RPMI8226 (cell line): ENCODE measurements around the gene KCP.
"Not testable (repeated sequence)": the region's sequence is repeated elsewhere in the genome, so short reads cannot be mapped to it uniquely, and the experiment has no call there.

Experiments
- DNase-seq: peaks from one replicate; pipeline ENCODE4 v3.0.0-alpha.2; 2015

The KCP gene

GRCh38 chr7:128920913-128921582, 10.5 kb upstream of the KCP start:
- DNase-seq = no peak

- no peak for DNase-seq
Measured at GRCh38 chr7:128919881-128920799, 9.6 kb upstream of the KCP start.

DNA sequence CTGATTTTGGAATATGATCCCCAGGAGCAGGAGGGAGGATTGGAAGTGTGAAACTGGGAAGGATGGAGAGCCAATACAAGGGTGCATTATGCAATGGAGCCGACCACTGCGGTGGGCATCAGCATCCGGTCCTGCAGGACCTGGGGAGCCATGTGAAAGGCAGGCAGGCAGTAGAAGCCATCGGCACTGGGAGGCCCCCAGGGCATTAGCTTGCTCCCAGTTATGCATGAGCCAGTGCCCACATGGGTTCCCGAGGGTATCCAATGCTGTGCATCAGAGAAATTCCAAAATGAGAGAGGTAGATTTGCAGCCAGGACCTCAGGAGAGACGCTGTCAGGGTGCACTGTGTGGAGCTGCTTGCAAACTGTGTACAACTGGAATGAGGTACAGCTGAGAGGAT, 8.7 kb upstream of the KCP start:
- DNase-seq = no peak

DNA sequence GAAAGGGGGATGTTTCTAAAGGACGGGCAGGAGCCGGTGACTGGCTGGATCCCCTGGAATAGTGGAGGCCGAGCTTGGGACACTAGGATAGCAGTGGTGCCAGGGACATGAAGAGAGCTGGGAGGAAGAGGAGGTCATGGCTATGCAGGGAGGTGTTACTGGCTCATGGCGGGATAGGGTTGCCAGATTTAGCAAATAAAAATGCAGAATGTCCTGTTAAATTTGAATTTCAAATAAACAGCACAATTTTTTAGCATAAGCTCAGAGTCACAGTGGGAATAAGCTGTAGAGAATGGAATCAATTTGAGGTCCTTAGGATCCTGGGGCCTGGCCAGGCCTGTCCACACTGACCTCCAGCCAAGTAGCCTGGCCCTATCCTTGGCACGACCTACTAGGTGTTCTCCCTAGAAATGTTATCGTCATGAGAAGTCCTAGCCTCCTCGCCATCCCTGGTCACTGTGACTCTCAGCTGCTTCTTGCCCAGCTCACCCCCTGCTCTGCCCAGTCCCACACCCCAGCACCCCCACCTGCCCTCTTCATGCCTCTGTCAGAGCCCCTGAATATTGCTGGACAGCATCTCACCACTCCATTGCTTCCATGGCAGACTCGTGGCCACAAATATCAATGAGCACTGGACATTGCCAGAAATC, 7.6 kb upstream of the KCP start:
- no peak for DNase-seq

GRCh38 chr7:128917122-128917521, 6.6 kb upstream of the KCP start:
- no peak for DNase-seq

GRCh38 chr7:128916643-128916915, 6.1 kb upstream of the KCP start:
- DNase-seq = no peak

- no peak for DNase-seq
Measured at GRCh38 chr7:128915841-128916642, 5.5 kb upstream of the KCP start.

GRCh38 chr7:128915271-128915819, 4.8 kb upstream of the KCP start:
- no peak for DNase-seq

- DNase-seq = no peak
Measured at GRCh38 chr7:128914566-128915151, 4.2 kb upstream of the KCP start.

DNA sequence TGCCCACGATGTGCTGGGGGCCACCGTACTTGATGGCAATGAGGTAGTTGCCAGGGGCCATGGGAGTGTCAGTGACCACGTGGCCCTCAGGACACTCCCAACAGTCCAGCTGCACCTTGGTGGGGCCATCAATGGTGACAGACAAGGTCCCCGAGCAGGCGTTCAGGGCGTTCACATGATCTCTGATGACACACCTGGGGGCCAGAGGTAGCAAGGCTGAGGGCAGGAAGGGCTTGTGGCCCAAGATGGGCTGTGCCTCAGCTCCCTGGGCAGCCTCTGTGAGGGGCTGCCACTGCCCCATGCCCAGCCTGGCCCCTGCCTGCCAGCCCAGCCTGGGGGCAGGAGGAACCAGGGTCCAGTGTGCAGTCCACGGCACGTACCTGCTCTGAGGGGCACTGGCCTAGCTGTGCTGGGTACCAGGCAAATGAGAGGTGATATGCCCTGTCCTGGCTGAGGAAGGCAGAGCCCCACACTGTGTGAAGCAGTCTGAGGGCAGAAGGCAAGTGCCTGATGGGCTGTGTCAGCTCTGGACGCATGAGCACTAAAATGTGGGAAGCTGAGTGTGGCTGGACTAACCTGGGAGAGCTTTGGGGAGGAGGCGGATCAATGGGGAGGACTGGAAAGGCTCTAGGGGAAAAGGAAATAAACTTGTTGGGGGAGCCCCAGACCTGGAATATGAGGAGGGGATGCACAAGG, 3.5 kb upstream of the KCP start:
- DNase-seq = no peak

DNA sequence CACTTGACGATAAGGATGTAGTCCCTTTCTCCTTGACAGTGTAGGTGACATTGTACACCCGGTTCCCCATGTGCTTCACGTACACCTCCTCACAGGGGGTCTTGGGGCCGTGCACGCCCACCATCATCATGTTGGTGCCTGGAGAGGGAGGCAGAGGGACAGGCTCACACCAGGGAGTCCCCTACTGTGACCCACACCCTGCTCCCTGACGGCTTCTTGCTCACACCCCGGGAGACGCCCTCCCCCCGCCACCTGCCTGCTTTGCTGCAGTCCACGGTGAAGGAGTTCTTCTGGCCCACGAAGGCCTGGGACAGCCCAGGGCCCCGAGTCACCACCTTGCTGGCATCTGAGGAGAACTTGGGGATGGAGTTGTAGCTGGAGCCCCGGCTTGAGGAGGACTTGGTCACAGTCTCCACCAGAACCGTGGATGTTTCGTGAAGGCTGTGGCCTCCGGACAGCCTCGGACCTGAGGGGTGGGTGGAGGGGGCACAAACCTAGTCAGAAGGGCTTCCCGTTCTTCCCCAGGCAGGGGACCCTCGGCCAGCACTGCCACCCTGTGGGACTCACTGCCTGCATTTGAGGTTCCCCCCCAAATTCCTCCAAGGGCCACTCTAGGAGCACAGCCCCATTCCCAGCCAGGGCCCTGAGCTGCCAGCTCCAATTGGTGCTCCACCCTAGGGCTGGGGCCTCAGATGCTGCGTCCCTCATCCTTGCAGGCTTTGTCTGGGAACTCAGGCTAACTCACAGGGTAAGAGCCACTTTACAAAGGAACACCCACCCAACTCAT, 2.4 kb upstream of the KCP start:
- not testable (repeated sequence) for DNase-seq

DNA sequence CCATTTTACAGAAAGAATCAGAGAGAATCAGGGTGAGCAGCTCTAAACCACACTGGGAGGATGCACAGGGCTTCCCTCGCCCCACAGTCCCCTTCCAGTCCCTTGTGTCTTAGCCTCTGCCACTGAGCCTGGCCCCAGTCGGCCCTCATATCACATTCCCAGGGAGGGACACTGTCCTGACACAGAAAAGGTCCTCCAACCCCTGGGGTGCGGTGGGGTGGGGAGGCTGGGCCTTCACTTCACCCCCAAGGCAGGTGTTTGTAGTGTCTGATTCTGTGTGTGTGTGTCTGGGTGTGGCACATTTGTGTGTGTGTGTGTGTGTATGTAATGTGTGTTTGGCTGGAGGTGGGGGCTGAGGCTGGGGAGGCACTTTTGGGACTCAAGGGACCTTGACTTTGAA, 1.8 kb upstream of the KCP start:
- no peak for DNase-seq

DNA sequence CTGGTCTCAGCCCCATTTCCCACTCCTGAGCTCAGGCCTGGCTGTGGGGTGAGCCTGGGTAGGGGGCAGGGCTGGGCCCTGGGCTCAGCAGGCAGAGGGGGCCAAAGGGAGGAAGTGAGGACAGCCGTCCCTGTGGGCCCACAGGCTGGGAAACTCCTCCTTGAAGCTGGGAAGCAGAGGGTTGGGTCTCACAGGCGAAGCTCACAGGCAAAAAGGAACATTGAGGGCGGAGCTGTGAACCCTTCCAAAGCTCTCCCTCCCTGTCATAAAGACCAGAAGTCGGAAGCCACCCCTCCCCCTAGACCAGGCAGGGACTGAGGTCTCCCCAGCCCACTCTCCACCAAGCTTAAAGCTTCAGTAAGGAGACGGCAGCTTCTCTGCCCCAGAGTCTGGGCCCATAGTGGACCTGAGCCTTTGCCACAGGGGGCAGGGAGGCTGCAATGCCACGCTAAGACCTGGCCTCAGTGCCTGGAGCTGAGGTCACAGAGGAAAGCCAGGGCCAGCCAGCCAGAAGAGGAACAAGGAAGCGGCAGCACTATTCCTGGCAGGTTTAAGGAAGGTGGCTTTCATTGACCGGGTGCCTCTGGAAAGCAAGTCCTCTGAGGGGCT, 1.0 kb upstream of the KCP start:
- no peak for DNase-seq

DNA sequence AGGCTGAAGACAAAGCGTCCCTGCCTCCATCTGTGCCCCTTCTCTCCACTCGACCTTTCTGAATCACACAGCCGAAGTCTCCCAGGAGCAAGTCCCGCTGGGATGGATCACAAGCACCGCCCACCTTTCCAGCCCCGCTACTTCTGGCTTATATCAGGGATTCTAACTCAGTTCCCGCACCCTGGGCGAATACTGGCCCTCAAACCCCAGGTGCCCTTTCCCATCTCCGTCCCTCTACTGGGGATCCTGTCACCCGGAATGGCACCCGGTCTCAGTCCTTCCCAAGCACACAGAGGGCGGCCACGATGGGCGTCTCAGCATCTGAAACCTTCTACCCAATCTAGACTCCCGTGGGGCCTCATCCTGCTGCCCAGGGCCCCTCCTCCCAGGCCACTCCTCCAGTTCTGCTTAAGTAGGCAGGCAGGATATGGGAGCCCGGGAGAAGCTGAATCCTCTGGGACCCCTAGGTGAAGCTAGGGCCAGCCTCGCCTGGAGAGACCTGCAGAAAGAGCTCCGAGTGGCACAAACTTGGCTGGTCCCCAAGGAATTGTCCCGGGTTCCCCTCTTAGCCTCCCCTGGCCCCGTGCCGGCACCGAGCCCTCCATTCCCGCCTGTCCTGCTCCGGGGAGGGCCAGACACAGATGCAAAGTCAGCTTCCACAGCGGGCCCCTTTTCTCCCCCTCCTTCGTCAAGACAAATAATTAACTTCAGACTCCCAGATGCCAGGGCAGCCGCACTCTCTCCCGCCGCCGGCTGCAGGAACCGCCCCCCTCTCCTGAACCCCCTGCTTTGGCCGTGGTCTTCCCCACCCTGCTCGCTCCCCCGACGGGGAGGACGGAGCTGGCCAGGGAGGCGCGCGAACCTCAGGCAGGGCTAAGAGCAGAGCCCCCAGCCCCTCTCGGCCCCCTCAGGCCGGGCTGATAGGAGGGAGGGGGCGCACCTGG, 612 bp downstream of the KCP start:
- DNase-seq = no peak

DNA sequence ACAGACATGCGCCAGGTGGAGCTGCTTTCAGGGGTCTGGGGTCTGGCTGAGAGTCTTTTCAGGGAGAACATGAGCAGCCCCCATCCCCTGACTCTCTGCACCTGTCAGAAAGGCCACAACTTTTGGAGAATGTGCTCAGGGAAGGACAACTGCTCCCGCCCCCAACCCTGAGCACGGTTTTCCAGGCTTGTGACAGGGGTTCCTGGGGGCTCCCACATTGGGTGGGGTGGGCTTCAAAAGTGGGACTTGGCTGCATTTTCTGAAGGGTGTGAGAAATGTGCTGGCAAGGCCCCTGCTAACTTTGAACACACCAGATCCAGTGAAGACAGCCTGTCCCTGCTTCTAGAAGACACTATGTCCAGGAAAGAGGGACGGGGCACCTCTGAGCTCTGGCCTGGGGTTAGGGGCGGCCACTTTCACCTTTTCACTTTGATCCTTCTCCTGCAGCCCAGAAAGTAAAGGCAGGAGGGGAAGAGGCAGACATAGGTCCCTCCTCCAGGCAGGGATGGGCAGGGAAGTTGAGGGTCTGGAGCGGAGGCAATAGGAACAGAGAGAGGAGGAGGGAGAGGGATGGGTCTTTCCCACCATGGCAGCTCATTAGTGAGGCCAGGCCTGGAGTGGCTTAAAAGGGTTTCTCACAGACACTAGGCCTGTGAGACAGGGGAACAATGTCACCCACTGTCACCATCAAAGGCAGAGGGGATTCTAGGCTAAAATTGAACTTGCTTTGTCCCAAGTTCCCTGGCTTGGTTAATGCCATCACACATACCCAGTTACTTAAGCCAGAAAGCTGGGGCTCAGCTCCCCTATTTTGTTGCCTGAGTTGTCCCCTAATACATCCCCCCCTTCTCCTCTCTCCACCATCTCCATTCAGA, 1.5 kb downstream of the KCP start:
- DNase-seq = no peak

DNA sequence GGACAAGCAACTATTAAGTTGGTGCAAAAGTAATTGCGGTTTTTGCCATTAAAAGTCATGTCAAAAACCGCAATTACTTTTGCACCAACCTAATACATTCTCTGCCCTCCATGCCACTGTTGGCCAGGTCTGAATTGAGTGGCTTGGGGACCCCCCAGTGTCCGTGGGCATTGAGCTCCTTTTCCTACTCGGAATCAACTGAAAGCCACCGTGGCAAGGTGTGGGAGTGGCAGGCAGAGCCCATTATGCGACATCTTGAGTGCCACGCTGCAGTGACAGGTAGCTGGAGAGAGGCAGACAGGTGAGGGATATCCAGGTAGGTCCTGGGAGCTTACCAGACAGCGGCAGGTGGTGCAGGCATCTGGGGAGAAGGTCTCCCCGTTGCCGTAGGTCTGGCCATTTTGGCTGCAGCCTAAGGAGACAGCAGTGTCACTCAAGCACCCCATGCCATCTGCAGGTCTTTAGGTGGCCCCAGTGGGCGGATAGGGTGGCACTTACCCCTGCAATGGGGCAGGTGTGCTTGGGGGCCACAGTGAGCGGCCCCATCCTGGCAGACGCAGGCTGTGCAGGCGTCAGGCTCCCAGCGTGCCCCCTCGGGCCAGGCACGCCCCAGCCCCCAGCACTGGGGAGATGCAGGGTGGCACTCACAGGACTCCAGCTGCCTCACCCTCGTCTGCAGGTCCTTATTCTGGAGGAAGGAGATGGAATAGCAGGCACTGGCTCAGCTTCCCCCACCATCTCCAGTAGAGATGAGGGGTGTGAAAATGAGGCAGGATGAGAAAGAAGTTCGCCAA, 3.5 kb downstream of the KCP start:
- no peak for DNase-seq

DNA sequence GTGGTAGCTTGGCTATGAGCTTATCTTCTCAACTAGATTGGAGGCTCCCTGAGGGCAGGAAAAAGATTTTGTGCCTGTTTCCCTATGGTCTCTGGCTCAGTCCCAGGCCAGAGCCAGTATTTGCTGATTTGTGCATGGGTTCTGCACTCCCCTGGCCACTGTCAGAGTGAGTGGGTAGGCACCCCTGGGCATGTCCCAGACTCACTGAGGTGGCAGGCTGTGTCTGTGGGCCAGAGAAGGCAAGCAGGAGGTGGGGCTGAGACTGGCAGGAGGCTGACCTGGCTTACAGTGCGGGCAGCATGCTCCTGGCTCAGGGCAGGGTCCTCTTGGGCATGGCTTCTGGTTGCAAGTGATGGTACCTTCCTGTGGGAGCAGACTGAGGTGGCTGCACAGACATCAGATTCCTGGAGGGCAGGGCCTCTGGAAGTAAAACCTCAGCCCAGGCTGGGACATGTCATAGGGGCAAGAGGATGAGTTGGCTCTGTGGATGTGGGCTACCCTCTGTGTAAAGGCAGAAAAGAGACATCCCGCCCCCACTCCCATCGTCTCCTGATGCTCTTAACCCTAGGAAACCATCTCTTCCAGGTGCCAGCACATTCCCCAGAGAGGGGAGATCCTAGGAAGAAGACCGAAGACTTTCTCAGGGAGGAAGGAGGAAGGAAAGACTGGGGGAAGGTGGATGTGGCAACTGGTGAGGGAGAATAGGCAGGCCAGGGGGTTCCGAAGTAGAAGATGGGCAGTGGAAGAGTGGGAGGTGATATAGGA, 4.3 kb downstream of the KCP start:
- DNase-seq = no peak
